ENCODE measurements around the gene GPNMB.

Gene GPNMB

GRCh38 chr7:23279819-23280525, 33.4 kb downstream of the GPNMB start:
- no peaks in the 10 kb centered on the region for H3K4me1 ChIP-seq (ENCODE audit: control insufficient read depth, insufficient read depth, low read length)
- H3K36me3 ChIP-seq (ENCODE audit: control insufficient read depth, insufficient read depth, low read length) = no peaks in the 10 kb centered on the region
- H3K27ac ChIP-seq (ENCODE audit: insufficient read depth, low read depth, low read length, poor library complexity, severe bottlenecking) = no peak overlapping the region
- H3K27me3 ChIP-seq (ENCODE audit: control insufficient read depth, insufficient read depth, low read length, poor library complexity, severe bottlenecking) = no peaks in the 10 kb centered on the region
- H3K4me3 ChIP-seq (ENCODE audit: insufficient read depth, low read depth, low read length) = no peak overlapping the region
- H3K9me3 ChIP-seq (ENCODE audit: control insufficient read depth, low read length) = no peaks in the 10 kb centered on the region
- 93 to 100% methylated on average over 1 to 2 of the region's 2 CpGs for WGBS, 2 experiments

- Histone ChIP-seq H3K36me3 (ENCODE audit: control insufficient read depth, insufficient read depth, low read length) (no peaks in the 10 kb centered on the region), H3K4me1 (ENCODE audit: control insufficient read depth, insufficient read depth, low read length) (no peaks in the 10 kb centered on the region), H3K4me3 (ENCODE audit: insufficient read depth, low read depth, low read length) (no peak overlapping the region), H3K9me3 (ENCODE audit: control insufficient read depth, low read length) (no peaks in the 10 kb centered on the region), H3K27me3 (ENCODE audit: control insufficient read depth, insufficient read depth, low read length, poor library complexity, severe bottlenecking) (no peaks in the 10 kb centered on the region), H3K27ac (ENCODE audit: insufficient read depth, low read depth, low read length, poor library complexity, severe bottlenecking) (no peak overlapping the region)
- WGBS, 2 experiments = 95 to 98% methylated on average over 4 of the region's 4 CpGs
Measured at GRCh38 chr7:23283086-23283485, 36.5 kb downstream of the GPNMB start.

DNA sequence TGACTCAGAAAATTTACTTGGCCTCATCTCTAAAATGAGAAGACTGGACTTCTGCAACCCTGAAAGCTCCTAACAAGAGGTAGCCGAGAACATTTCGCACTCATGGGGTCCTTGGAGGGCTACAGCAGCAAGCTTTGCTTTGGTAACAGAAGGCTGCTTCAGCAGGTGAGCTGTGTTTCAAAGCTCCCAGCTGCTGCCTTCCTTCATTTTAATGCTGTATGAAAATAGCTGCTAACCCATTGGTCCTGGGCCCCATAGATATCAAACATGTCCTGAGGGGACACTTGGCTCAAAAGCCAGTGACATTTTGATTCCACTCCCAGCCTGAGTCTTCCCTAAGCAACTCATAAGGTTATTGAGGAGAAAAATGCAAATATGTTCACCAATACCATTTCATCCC, 38.3 kb downstream of the GPNMB start:
- Histone ChIP-seq H3K4me3 (ENCODE audit: insufficient read depth, low read depth, low read length) (no peak overlapping the region), H3K27me3 (ENCODE audit: control insufficient read depth, insufficient read depth, low read length, poor library complexity, severe bottlenecking) (no peaks in the 10 kb centered on the region), H3K9me3 (ENCODE audit: control insufficient read depth, low read length) (no peaks in the 10 kb centered on the region), H3K36me3 (ENCODE audit: control insufficient read depth, insufficient read depth, low read length) (no peaks in the 10 kb centered on the region), H3K27ac (ENCODE audit: insufficient read depth, low read depth, low read length, poor library complexity, severe bottlenecking) (no peak overlapping the region), H3K4me1 (ENCODE audit: control insufficient read depth, insufficient read depth, low read length) (no peaks in the 10 kb centered on the region)
- 95 to 97% methylated on average over 2 of the region's 2 CpGs for WGBS, 2 experiments

- H3K4me3 ChIP-seq (ENCODE audit: insufficient read depth, low read depth, low read length) = no peak overlapping the region
- H3K36me3 ChIP-seq (ENCODE audit: control insufficient read depth, insufficient read depth, low read length) = no peaks in the 10 kb centered on the region
- no peak overlapping the region for H3K27ac ChIP-seq (ENCODE audit: insufficient read depth, low read depth, low read length, poor library complexity, severe bottlenecking)
- 91 to 92% methylated on average over 14 to 16 of the region's 18 CpGs for WGBS, 2 experiments
- H3K9me3 ChIP-seq (ENCODE audit: control insufficient read depth, low read length) = no peaks in the 10 kb centered on the region
- no peaks in the 10 kb centered on the region for H3K4me1 ChIP-seq (ENCODE audit: control insufficient read depth, insufficient read depth, low read length)
- no peaks in the 10 kb centered on the region for H3K27me3 ChIP-seq (ENCODE audit: control insufficient read depth, insufficient read depth, low read length, poor library complexity, severe bottlenecking)
Measured at GRCh38 chr7:23285657-23286646, 39.4 kb downstream of the GPNMB start.

DNA sequence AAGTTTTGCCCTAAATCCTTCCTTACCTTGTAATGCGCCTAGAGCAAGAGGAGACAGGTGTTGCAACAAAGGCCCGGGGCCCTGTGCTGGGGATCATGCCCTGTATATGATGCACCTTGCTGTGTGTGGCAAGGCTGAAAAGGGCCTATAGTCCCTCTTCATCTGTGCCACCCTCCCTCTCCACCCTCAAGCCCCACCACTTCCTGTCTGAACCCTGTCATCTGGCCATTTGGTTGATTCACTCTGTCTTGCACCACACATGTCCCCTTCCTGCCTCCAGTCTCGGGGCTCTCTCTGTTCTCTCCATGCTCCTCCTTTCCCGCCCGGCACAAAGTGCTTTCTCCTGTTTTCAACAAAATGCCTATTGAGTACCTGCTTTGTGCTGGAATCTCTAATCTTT, 41.0 kb downstream of the GPNMB start:
- no peak overlapping the region for H3K4me3 ChIP-seq (ENCODE audit: insufficient read depth, low read depth, low read length)
- no peaks in the 10 kb centered on the region for H3K9me3 ChIP-seq (ENCODE audit: control insufficient read depth, low read length)
- no peaks in the 10 kb centered on the region for H3K4me1 ChIP-seq (ENCODE audit: control insufficient read depth, insufficient read depth, low read length)
- no peaks in the 10 kb centered on the region for H3K36me3 ChIP-seq (ENCODE audit: control insufficient read depth, insufficient read depth, low read length)
- 91 to 92% methylated on average over 5 of the region's 5 CpGs for WGBS, 2 experiments
- H3K27ac ChIP-seq (ENCODE audit: insufficient read depth, low read depth, low read length, poor library complexity, severe bottlenecking) = no peak overlapping the region
- no peaks in the 10 kb centered on the region for H3K27me3 ChIP-seq (ENCODE audit: control insufficient read depth, insufficient read depth, low read length, poor library complexity, severe bottlenecking)

DNA sequence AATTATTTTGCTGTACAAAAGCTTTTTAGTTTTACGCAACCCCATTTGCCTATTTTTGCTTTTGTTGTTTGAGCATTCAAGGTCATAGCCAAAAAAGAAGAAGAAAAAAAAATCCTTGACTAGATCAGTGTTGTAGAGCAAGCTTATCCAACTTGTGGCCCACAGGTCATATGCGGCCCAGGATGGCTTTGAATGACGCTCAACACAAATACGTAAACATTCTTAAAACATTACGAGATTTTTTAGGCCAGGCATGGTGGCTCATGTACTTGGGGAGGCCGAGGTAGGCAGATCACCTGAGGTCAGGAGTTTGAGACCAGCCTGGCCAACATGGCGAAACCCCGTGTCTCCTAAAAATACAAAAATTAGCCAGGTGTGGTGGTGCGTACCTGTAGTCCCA, 44.4 kb downstream of the GPNMB start:
- H3K9me3 ChIP-seq (ENCODE audit: control insufficient read depth, low read length) = no peaks in the 10 kb centered on the region
- H3K27ac ChIP-seq (ENCODE audit: insufficient read depth, low read depth, low read length, poor library complexity, severe bottlenecking) = no peak overlapping the region
- H3K4me1 ChIP-seq (ENCODE audit: control insufficient read depth, insufficient read depth, low read length) = peaks cover 5% of the 10 kb centered on the region
- WGBS, 2 experiments = 95 to 96% methylated on average over 9 of the region's 9 CpGs
- H3K36me3 ChIP-seq (ENCODE audit: control insufficient read depth, insufficient read depth, low read length) = no peaks in the 10 kb centered on the region
- no peaks in the 10 kb centered on the region for H3K27me3 ChIP-seq (ENCODE audit: control insufficient read depth, insufficient read depth, low read length, poor library complexity, severe bottlenecking)
- no peak overlapping the region for H3K4me3 ChIP-seq (ENCODE audit: insufficient read depth, low read depth, low read length)

DNA sequence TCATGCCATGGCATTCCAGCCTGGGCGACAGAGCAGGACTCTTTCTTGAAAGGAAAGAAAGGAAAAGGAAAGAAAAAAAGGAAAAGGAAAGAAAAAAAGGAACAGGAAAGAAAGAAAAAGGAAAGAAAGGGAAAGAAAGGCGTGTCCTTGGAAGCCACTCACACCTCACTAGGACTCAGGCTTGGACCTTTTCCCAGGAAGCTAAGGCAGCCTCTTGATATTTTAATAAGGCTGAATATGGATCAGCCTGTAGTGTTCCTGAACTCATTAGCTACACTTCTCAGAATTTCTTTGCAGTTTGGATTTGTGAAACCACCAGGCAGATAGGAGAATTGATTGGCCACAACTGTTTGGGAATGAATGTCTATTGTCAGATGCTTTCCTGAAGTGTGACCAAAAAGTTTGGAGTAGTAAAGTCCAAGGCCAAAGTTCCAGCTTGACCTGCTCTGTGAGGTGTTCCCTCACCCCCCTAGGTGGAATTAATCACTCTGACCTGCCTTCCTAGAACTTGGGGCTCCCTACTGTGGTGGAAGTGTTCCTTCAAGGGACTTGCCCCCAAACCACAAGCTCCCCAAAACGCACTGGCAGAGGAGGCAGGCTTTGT, 45.5 kb downstream of the GPNMB start:
- Histone ChIP-seq H3K9me3 (ENCODE audit: control insufficient read depth, low read length) (no peaks in the 10 kb centered on the region), H3K27me3 (ENCODE audit: control insufficient read depth, insufficient read depth, low read length, poor library complexity, severe bottlenecking) (no peaks in the 10 kb centered on the region), H3K4me3 (ENCODE audit: insufficient read depth, low read depth, low read length) (no peak overlapping the region), H3K27ac (ENCODE audit: insufficient read depth, low read depth, low read length, poor library complexity, severe bottlenecking) (no peak overlapping the region), H3K4me1 (ENCODE audit: control insufficient read depth, insufficient read depth, low read length) (peaks cover 5% of the 10 kb centered on the region), H3K36me3 (ENCODE audit: control insufficient read depth, insufficient read depth, low read length) (no peaks in the 10 kb centered on the region)
- 82 to 89% methylated on average over 3 of the region's 3 CpGs for WGBS, 2 experiments

DNA sequence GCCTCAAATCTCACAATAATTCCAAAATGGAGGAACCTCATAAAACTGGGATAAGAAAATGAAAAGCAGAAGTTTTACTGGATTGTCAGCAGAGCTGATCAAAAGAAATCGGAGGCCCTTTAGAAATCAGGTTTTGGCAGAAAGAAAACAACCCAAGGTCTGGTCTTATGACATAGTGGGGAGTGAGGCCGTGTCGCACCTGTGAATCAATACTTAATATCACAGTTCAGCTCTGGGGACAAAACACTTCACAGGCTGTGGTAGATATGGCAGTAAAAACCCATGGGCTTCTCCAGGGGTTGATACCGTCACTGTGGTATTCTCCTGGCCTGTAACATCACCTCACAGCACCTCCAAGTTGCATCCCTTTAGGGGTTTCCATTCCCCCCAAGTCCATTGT, 46.0 kb downstream of the GPNMB start:
- no peak overlapping the region for H3K4me3 ChIP-seq (ENCODE audit: insufficient read depth, low read depth, low read length)
- H3K4me1 ChIP-seq (ENCODE audit: control insufficient read depth, insufficient read depth, low read length) = peaks cover 5% of the 10 kb centered on the region
- WGBS, 2 experiments = 89 to 92% methylated on average over 4 of the region's 4 CpGs
- H3K27ac ChIP-seq (ENCODE audit: insufficient read depth, low read depth, low read length, poor library complexity, severe bottlenecking) = no peak overlapping the region
- no peaks in the 10 kb centered on the region for H3K27me3 ChIP-seq (ENCODE audit: control insufficient read depth, insufficient read depth, low read length, poor library complexity, severe bottlenecking)
- no peaks in the 10 kb centered on the region for H3K9me3 ChIP-seq (ENCODE audit: control insufficient read depth, low read length)
- no peaks in the 10 kb centered on the region for H3K36me3 ChIP-seq (ENCODE audit: control insufficient read depth, insufficient read depth, low read length)

DNA sequence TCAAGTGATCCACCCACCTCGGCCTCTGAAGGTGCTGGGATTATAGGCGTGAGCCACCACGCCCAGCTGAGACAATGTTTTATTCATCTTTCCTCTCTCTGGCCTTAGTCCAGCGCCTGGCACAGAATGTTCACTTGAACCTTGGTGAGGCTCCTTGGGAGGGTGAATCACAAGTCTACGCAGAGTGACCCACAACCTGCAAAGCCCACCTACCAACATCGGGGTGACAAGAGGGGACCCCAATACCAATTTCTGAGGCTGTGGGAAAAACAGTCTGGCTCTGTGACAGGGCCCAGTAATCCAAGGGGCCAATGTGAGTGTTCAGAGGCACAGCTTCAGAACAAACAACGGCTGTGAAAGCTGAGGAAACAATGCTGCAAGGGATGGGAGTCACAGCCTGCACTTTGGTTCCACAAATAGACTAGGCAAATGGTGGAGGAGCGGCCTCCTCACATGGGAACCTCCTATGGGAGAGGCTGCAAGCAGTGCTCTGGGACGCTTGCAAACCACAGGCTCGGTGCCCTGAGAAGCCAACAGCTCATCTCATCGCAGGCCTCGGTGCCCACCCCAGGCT, 47.0 kb downstream of the GPNMB start:
- H3K27ac ChIP-seq (ENCODE audit: insufficient read depth, low read depth, low read length, poor library complexity, severe bottlenecking) = no peak overlapping the region
- peaks cover 5% of the 10 kb centered on the region for H3K4me1 ChIP-seq (ENCODE audit: control insufficient read depth, insufficient read depth, low read length)
- no peaks in the 10 kb centered on the region for H3K9me3 ChIP-seq (ENCODE audit: control insufficient read depth, low read length)
- H3K36me3 ChIP-seq (ENCODE audit: control insufficient read depth, insufficient read depth, low read length) = no peaks in the 10 kb centered on the region
- 92 to 95% methylated on average over 12 of the region's 12 CpGs for WGBS, 2 experiments
- H3K27me3 ChIP-seq (ENCODE audit: control insufficient read depth, insufficient read depth, low read length, poor library complexity, severe bottlenecking) = no peaks in the 10 kb centered on the region
- no peak overlapping the region for H3K4me3 ChIP-seq (ENCODE audit: insufficient read depth, low read depth, low read length)
